Midbrain (tissue), 1 donor: ENCODE results near the gene CAMTA1.

Source experiments
- DNase-seq: peaks from one replicate; lab custom pipeline; 2025; lab: John Stamatoyannopoulos, UW

CAMTA1 gene

DNA sequence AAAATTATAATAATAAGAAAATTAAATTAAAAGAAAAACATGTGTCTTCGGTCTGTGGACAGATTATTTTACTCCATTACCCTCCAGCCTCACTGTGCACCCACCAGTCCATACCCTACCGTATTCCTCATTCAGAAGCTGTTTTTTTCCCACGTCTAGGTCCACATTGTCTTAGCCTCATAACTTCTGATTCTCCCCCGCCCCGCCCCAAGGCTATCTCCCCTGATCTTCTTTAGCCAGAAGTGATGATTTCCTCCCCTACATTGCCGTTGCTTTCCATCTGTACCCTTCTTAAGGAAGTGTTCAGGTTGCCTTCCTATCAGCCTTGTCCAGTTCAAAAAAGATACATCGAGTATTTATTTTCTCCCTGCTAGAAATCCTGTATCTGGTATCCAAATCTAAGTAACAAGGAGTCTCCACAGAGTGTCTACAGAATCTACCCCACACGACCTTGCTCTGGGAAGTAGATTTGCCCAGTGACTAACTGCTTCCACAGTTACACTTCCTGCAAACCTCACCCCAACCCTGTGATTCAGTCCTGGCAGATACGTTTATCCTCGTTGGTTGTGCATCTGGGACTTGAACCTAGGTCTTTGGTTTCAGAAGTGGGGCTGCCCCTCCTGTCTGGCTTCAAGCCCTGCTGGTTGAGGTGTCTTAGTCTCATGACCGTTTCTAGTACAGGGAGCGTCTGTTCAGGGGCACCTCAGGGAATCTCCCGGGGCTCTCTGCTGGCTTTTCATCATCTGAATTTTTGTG lies 470.2 kb downstream of the CAMTA1 start:
- no peak for DNase-seq

DNA sequence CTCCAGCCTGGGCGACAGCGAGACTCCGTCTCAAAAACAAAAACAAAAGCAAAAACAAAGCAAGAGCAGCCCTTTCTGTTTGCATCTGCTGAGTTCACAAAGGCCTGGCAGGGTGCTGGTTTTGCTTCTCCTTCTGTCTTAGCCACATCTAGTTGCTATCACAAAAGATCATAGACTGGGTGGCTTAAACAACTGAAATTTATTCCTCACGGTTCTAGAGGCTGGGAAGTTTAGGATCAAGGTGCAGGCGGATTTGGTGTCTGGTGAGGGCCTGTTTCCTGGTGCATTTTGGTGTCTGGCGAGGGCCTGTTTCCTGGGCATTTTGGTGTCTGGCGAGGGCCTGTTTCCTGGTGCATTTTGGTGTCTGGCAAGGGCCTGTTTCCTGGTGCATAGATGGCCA lies 471.3 kb downstream of the CAMTA1 start:
- no peak for DNase-seq

DNA sequence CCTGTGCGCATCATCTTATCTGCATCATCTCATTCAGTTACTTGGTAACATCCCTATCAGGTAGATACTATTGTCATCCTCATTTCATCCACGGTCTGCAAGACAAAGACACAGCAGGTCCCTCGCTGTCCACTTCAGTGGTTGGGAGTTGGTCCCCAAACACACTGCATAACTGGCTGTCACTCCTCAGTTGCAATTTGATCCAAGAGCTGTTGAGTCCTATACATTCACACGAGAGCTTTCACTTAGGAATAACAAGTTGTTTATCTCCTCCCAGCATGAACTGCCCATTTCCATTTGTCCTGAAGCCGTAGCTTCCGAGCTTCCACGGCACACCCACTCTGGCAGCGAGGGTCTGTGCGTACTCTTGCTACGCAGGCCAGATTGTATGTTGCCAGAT lies 472.0 kb downstream of the CAMTA1 start:
- no peak for DNase-seq

DNA sequence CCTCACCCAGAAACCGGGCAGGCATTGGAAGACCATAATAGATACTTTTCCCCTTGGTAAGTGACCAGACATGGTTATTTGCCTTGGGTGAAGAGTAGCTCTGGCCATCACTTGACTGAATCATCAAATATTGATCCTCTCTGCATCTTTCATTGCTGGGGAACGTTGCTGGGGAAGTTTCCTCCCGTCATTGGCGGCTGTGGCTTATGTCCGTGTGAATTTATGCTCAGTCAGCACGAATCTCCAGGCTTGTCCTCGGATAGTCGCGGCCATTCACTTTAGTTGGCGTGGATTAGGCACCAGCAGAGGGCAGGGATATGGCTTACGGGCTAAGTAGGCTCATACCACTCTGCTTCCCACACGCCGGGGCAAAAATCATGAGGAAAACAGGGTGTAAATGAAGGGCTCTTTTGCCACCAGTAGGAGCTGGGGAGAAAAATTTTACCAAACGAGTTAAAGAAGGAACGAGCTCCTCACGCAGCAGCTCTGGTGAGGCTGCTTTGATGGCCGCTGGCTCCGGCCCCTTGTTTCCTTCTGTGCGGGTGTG lies 473.4 kb downstream of the CAMTA1 start:
- no peak for DNase-seq

DNA sequence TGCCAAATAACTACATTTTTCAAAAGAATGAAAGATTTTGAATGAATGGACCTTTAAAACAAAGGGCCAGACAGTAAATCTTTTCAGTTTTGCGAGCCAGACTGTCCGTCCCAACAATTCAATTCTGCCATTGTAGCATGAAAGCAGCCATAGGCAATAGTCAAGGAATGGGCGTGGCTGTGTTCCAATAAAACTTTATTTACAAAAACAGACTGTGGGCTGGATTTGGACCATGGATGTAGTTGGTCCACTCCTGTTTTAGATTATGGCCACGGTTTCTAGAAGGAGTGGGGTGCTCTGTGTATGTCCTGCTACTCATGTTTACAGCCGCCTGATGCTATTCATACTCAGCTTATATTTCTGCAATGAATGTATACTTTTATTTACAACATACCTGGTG lies 474.7 kb downstream of the CAMTA1 start:
- no peak for DNase-seq

DNA sequence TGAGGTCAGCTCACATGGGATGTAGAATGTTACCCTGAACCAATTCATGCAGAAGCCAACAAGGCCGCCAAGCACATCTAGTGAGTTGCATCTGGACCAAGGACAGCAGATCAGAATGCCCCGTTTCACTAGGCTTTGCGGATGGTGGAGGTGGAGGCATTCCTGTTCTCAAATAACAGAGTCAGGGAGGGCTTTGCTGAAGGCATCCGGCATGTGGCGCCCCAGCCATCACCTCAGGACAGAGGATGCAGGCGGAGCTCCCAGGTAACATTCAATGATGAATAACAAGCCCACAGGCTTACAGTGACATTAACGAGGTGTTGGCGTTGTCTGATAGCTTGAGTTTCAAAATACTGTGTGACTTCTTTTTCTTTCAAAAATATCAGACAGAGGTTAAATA lies 476.2 kb downstream of the CAMTA1 start:
- no peak for DNase-seq

DNA sequence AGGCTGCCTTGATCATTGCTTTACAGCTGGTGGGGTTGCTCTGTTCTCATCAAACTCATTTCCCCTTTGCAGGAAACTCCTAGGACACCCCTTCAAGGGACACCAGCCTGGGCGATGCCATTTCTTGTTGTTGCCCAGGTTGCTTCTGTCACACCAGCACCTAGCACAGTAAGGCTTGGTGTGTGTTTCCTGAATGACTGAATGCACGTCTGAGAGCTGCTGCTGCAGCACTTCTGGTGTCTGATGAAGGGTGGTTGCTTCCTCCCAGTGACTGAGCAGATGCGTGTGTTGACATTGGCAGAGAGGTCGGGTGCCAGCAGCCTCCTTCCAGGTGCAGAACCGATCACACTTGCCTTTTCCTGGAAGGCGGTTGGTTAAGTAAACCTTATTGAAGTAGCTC lies 477.4 kb downstream of the CAMTA1 start:
- DNase-seq = no peak

DNA sequence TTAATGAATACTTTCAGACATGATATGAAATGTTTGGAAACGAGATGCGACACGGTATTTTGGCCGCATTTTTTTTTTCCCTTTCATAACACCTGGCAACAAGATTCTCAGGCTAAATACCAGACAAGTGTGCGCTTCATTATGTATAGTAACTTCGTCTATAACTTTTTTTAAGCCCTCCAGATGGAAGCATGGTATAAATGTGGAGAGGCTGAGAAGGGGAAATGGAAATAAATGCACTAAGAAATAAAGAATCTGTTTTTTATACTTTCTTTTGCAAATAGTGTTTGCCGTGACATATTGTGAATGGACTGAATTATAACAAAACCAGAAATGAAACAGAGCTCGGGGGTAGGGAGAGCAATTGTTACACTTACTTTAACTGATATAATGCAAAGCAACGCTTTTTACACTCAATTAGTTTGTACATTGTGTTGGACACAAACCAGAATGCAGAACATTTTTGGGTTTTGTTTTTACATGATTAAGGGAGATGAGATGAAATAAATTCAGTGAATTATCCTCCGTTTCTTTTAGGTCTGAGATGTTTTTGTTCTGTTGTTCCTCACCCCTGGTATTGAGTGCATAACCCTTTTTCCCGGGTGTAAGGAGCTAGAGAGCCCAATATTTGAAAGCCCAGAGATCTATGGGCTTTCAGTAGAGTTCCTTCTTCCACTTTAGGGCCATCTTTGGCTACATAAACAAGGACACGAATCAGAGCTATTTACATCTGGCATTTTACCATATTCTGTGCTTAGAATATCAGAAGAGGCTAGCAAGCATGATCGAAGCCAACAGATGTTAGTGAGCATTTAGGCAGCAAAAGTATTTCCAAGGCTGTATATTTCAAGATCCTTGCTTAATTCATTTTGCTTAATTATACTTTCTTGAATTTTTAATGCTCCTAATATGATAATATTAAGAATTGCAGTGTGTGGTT lies 478.0 kb downstream of the CAMTA1 start:
- no peak for DNase-seq

DNA sequence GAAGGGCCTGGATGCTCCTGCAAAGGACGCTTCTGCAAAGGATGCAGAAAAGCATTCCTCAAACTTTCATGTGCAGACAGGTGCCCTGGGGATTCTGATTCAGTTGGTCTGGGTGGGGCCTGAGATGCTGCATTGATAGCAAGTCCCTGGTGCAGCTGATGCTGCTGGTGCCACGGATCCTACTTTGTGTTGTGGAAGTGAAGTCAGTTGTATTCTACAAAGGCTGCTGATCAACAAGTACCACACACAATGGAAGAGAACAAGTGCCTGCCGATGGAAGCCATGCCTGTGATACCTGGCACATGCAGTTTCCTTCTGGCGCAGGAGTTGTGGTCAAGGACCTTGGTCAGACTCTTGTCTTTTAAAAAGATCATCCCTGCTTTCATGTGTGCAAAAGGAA lies 478.8 kb downstream of the CAMTA1 start:
- no peak for DNase-seq

DNA sequence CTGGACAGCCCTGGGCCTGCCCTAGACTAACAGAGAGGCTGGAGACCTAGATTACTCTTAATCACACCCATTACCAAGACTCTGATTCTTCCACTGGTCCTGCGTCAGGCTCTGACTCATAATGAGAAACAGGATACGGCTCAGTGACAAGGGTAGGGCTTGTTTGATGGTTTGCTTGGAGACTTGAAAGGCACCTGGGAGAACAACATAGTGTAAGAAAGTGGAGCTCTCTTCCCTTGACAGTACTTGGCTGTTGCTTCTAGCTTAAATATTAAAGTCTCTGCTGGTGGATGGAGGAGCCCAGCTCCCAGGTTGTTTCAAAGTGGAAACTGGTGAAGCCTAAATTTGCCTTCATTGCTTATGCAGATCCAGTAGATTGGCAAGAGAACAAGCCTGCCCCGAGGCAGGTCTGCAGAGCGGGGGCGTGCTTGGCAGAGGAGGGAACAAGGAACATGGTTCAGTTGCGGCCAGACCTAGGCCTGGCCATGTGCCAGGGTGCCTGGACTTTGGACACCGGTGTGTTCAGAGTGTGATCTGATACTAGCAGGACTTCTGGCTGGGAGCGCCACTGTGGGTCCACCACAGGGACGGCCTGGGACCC lies 480.6 kb downstream of the CAMTA1 start:
- DNase-seq = no peak

DNA sequence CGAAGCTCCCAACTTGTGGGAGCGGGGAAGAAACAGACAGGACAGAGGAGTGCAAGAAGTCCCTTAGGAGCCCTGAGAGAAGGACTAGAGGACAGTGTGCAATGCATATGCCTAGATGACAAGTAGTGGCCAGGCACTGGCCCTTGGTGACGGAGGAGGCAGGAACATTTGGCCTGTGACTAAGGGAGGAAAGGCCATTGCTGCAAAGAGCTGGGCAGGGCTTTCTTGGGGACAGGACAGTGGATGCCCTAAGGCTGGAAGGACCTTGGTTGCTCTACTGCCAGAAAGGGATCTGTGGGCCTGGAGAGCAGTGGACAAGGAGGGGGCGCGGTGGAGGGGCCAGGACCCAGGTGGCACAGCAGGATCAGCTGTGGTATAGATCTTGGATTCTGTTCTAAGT lies 481.3 kb downstream of the CAMTA1 start:
- DNase-seq = no peak

DNA sequence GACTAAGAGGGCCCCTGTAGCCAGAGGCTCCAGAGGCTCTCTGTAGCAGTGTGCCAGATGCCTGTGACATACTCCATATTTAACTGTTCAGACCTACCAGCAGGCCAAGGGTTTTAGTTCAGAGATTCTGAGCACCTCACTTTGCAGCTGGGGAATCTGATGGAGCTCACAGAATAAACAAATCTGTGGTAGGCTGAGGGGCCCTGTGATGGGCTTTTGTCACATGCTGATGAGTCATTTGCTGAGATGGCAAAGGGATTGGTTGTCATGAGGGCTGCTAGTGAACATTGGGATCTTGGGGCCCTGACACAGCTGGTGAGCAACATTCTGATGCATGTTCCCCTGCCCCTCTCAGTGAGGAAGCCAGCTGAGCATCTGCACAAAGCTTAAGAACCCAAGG lies 482.2 kb downstream of the CAMTA1 start:
- no peak for DNase-seq

DNA sequence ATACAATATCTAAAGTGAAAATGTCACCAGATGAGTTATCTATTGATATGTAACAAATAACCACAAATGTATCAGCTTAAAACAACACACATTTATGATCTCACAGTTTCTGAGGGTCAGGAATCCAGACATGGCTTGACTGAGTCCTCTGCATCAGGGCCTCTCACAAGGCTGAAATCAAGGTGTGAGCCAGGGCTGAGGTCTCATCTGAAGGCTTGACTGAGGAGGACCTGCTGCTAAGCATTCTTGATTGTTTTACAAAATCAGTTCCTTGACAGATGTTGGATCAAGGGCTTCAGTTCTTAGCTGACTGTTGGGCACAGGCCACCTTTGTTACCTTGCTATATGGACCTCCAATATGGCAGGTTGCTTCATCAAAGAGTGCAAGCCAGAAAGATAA lies 483.7 kb downstream of the CAMTA1 start:
- DNase-seq = no peak

DNA sequence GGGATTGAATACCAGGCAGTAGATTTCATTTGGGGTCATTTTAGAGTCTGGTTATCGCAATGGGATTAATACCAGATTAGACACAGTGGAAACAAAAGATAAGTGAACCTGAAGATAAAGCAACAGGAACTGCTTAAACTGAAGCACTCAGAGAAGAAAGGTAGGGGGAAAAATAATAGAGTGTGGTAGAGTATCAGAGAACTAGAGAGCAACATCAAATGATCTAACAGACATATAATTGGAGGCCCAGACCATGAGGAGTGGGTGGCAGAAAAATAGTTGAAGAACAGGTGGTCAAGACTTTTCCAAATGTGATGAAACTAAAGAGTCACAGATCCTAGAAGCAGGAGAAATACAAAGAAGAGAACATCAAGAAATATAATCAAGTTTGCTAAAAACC lies 484.3 kb downstream of the CAMTA1 start:
- no peak for DNase-seq

DNA sequence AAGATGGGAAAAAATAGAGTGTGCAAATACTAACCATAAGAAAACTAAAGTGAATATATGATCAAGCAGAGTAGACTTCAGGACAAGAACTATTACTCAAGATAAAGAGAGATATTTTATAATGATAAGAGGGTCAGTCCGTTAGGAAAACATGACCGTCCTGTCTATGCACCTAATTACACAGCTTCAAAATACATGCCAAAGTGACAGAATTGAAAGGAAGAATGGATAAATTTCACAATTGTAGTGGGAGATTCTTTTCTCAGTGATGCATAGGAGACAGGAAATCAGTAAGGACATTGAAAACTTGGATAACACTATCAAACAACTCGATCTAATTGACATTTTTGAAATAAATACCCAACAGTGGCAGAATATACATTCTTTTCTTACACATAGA lies 489.0 kb downstream of the CAMTA1 start:
- no peak for DNase-seq

DNA sequence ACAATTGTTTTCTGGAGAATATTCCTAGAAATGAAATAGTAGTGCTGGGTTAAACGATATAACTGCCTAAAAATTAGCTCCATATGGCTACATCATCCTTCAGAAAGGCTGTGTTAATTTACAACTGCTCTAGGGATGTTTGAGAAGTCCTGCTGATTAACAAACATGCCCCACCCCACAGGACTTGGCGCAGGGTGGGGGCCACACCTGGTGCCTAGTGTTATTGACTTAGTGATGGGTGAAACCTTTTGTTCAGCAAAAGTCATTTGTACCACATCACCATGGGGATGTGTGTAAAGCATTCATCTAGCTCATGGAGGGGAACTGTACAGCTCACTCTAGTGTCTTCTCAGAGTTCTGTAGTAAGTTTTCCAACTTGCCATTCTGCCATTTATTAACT lies 492.8 kb downstream of the CAMTA1 start:
- DNase-seq = no peak

DNA sequence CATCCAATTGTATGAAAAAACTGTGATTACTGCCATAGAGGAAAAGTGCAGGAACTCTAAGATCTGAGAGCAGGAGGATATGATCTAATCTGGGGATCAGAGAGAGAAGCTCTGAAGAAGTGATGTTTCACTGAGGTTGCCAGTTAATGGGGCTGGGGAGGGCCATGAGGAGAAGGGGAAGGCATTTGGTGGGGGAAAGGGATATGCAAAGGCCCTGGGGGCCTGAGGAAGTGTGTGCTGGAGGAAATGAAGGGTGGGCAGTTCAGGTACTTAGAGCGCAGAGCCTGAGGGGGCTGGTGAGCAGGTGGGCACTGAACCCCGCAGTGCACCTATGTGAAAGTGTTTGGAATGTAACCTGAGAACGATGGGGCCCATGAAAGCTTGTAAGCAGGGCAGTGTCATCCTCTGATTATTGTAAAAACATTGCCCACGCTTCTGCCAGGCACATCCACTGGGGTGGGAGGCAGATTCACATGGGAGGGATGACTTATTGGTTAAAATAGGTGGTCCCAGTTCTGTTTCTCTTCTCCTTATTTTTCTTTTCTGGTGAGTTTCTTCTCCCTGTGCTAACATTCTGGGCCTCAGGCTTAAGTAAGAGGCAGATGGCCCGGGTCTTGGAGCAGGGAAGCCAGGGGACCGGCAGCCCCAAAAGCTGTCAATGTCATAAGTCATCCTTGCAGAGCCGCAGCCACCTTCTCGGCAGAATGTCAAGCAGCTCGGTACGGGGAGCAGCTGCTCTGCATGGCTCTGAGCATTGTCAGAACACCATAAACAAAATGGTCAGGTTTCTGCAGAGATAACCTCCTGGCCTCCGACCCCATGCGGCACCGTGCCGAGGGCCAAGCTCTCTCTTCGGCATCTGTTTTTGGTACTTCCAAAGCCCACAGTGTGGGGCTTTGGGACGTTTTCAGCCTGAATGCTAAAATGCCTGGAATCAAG lies 493.8 kb downstream of the CAMTA1 start:
- no peak for DNase-seq

DNA sequence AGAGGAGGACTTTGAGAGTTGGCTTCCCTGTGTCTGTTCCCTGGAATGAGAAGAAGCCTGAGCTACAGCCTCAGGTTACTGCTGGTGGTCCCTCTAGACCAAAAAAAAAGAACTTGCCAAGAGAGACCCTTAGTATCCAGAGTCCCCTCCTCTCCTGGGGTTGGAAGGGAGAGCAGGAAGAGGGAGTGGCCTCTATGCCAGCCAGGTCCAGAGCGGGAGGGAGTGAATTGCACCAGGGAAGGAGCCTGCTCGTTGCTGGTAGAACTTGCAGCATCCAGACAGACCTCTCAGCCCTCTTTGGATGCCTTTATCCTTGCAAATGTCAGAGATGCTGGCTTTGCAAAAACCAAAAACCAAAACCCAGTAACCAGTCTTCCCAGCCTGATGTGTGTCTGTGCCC lies 494.5 kb downstream of the CAMTA1 start:
- DNase-seq = no peak

DNA sequence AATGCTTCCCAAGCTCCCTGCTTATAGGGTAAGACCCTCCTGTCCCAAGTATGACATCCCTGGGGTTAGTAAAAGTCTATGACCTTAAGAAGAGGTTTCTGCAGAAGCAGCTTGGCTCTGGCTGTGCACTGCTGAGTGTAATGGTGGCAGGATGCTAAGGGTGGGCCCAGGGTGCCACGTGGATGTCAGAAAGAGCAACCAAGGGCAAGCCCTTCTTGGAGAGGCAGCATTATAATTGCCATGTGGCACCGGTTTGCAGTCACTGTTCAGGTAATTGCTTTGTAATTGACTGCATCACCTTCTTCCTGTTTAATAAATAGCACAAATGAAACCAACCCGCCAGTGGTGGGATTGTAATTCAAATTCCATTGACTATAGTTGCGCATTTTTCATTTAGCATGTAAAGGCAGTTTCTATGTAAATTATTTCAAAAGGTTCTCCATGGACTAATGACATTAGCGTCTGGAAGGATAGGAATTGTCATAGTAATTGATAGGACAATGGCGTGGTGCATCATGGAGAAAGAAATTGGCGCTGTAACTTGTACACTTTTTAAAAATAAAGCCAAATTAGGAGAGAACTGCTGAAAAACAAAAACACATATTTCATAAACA lies 495.2 kb downstream of the CAMTA1 start:
- DNase-seq = no peak

DNA sequence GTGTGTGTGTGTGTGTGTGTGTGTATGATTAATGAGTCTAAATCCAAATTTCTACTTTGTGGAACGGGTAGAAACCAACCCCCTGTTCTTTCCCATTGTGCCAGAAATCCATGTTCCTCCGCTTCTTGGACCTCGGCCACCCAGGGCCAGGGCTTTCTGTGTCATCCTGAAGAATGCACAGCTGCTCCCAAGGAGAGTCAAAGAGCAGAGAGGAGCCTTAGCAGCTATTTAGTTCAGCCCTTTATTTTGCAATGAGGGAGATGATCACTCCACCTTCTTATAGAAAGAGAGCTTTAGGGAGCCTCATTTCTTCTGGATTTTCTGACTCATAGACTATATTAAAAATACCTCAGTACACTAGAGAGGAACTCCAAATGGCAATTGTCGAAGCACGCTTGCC lies 496.6 kb downstream of the CAMTA1 start:
- no peak for DNase-seq

DNA sequence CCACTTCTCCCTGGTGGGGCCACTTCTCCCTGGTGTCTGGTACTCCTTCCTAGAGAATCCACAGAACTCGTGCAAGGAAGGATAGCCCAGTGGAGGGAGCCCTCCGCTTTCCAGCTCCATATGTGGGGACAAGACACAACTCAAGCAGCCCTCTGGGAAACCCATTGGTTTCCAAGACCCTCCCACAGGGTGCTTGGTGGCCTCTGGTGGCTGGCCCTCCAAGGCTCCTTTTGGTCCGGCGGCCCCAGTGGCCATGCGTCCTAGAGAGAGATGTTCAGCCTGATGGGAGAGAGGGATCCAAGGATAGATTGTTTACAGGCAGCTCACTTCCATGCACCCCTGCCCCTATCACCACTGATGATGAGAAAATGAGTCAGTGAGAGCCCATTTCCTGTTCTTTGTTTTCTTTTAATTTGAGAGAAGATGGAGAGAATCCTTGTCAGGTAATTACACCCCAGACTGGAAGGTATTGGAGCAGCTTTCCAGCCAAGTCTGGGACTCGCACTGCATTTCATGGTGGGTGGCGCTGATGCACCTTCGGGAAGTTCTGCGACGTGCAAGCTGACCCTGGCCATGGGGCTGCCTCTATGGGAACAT lies 499.7 kb downstream of the CAMTA1 start:
- no peak for DNase-seq
